GM12878 (cell line): ENCODE data around the gene RPL7A. TPM values are rescaled to one million over a fixed set of nuclear protein-coding genes. Genes with fewer than 3 reads are reported as not detected.

ENCODE experiments used
- ATAC-seq: fragments of 200-7000 bp; cut with Tn5 transposase; 3 replicates; pipeline ENCODE4 v1.9.1; 2020; ENCODE audit warnings: mild to moderate bottlenecking, moderate library complexity
- BruUV-seq: library from RNA; stranded (reverse); fragments of 400-500 nt; replicated peaks from 2 replicates; lab custom pipeline; 2021; lab: Mats Ljungman, UMichigan
- CTCF ChIA-PET: fragments of 300-600 bp; sonication (Branson Sonifier 250); formaldehyde crosslinking; extraction: SDS; loops from one replicate; lab custom pipeline; 2021; ENCODE audit warnings: inconsistent platforms; lab: Yijun Ruan, JAX
- POLR2A ChIA-PET: fragments of 350-600 bp; formaldehyde crosslinking; extraction: SDS; loops from one replicate; lab custom pipeline; 2021; ENCODE audit warnings: inconsistent platforms; lab: Charles Lee
- RAD21 ChIA-PET: fragments of 300-600 bp; sonication (Branson Sonifier 250); formaldehyde crosslinking; loops from one replicate; lab custom pipeline; 2023; ENCODE audit warnings: antibody characterized with exemption; ENCODE audit not compliant: unreplicated experiment; lab: Charles Lee
- SMC1A ChIA-PET: fragments of 300-600 bp; sonication (Branson Sonifier 250); formaldehyde crosslinking; loops from one replicate; lab custom pipeline; 2023; ENCODE audit not compliant: unreplicated experiment, uncharacterized antibody; lab: Charles Lee
- DNase-seq: peaks from one replicate; pipeline ENCODE4 v3.0.0-alpha.2; 2011; ENCODE audit warnings: low read depth, low spot score
- FAIRE-seq: peaks from 3 replicates; lab custom pipeline; 2011; peaks lifted over from hg19 to GRCh38; lab: Jason Lieb, UNC
- H2AFZ ChIP-seq: 2 replicates; pipeline ENCODE4 v1.6.0; 2011; ENCODE audit warnings: low read depth, low read length, control low read depth; ENCODE audit not compliant: control insufficient read depth
- H3K27ac ChIP-seq: 2 replicates; pipeline ENCODE4 v1.5.1; 2011; ENCODE audit warnings: control low read depth; ENCODE audit not compliant: control insufficient read depth, insufficient read depth
- H3K27me3 ChIP-seq, 2 experiments: replicated peaks in 1 of 2; 2 replicates each; pipeline versions ENCODE4 v1.6.0 to v1.6.1; 2011; ENCODE audit warnings: low read length in 1 of 2; ENCODE audit not compliant: control insufficient read depth in 2 of 2, insufficient read depth in 2 of 2
- H3K36me3 ChIP-seq, 2 experiments: 2 replicates each; pipeline ENCODE4 v1.5.1; 2011; ENCODE audit warnings: low read length in 1 of 2; ENCODE audit not compliant: control insufficient read depth in 2 of 2, insufficient read depth in 2 of 2
- H3K4me1 ChIP-seq: 2 replicates; pipeline ENCODE4 v1.6.1; 2011; ENCODE audit warnings: mild to moderate bottlenecking, low read length, moderate library complexity, mixed read lengths; ENCODE audit not compliant: control insufficient read depth, insufficient read depth
- H3K4me2 ChIP-seq: 2 replicates; pipeline ENCODE4 v1.6.0; 2011; ENCODE audit warnings: control low read depth; ENCODE audit not compliant: control insufficient read depth, insufficient read depth
- H3K4me3 ChIP-seq: fragments of 200-600 bp; sonication (generic); 2 replicates; pipeline ENCODE4 v1.5.1; 2016
- H3K79me2 ChIP-seq: 2 replicates; pipeline ENCODE4 v1.6.0; 2011; ENCODE audit warnings: low read length; ENCODE audit not compliant: control insufficient read depth, insufficient read depth
- H3K9ac ChIP-seq: 2 replicates; pipeline ENCODE4 v1.8.0; 2011; ENCODE audit warnings: low read length, control low read depth, mixed read lengths; ENCODE audit not compliant: control insufficient read depth, insufficient read depth
- H3K9me3 ChIP-seq: replicated peaks from 3 replicates; pipeline ENCODE4 v1.5.1; 2011; ENCODE audit warnings: mild to moderate bottlenecking, low read length; ENCODE audit not compliant: control insufficient read depth, insufficient read depth
- H4K20me1 ChIP-seq: 2 replicates; pipeline ENCODE4 v1.6.0; 2011; ENCODE audit not compliant: control insufficient read depth, insufficient read depth
- CTCF ChIP-seq, 3 experiments: IDR thresholded peaks in 2 of 3; conservative IDR thresholded peaks in 1 of 3; 2 replicates each; pipeline ENCODE4 v1.5.1; 2011; ENCODE audit warnings: low read depth in 3 of 3, low read length in 3 of 3, mild to moderate bottlenecking in 3 of 3, control low read depth in 2 of 3, moderate library complexity in 2 of 3, inconsistent platforms in 1 of 3, mixed read lengths in 1 of 3; ENCODE audit not compliant: control insufficient read depth in 2 of 3, insufficient read depth in 1 of 3; ENCODE audit errors: extremely low read depth in 1 of 3
- DPF2 ChIP-seq: fragments of 450-650 bp; IDR thresholded peaks from 2 replicates; pipeline ENCODE4 v1.6.1; 2017; ENCODE audit warnings: mild to moderate bottlenecking
- EP300 ChIP-seq, 2 experiments: fragments of 150-350 bp in 1 of 2; IDR thresholded peaks; 2 replicates each; pipeline ENCODE4 v1.6.1; 2011 to 2012; ENCODE audit warnings: low read depth in 2 of 2, low read length in 2 of 2, borderline replicate concordance in 1 of 2, improper control_type of control experiment in 1 of 2, inconsistent platforms in 1 of 2; ENCODE audit not compliant: control insufficient read depth in 1 of 2
- HSF1 ChIP-seq: fragments of 150-350 bp; IDR thresholded peaks from 2 replicates; pipeline ENCODE4 v1.6.1; 2014; ENCODE audit warnings: mild to moderate bottlenecking, low read depth, low read length
- IKZF1 ChIP-seq: fragments of 450-650 bp; conservative IDR thresholded peaks from 2 replicates; pipeline ENCODE4 v1.6.1; 2017; ENCODE audit warnings: antibody characterized with exemption, mild to moderate bottlenecking
- PAX5 ChIP-seq: IDR thresholded peaks from 2 replicates; pipeline ENCODE4 v1.6.1; 2011; ENCODE audit warnings: low read depth, low read length, borderline replicate concordance
- PBX3 ChIP-seq: IDR thresholded peaks from 2 replicates; pipeline ENCODE4 v1.6.1; 2011; ENCODE audit warnings: mild to moderate bottlenecking, low read depth, low read length, moderate library complexity; ENCODE audit not compliant: insufficient replicate concordance
- PKNOX1 ChIP-seq: fragments of 450-650 bp; IDR thresholded peaks from 2 replicates; pipeline ENCODE4 v1.6.1; 2016; ENCODE audit warnings: mild to moderate bottlenecking
- POU2F2 ChIP-seq: IDR thresholded peaks from 3 replicates; pipeline ENCODE4 v1.6.1; 2011; ENCODE audit warnings: low read depth, mild to moderate bottlenecking, low read length, borderline replicate concordance
- RB1 ChIP-seq: fragments of 450-650 bp; formaldehyde crosslinking; IDR thresholded peaks from 2 replicates; pipeline ENCODE4 v1.6.1; 2017; ENCODE audit warnings: mild to moderate bottlenecking, borderline replicate concordance
- RFX5 ChIP-seq: IDR thresholded peaks from 2 replicates; pipeline ENCODE4 v1.6.1; 2011; ENCODE audit warnings: low read depth, low read length, improper control_type of control experiment
- SREBF1 ChIP-seq: IDR thresholded peaks from 2 replicates; pipeline ENCODE4 v1.6.1; 2012; ENCODE audit warnings: mild to moderate bottlenecking, low read length
- STAT3 ChIP-seq: IDR thresholded peaks from 2 replicates; pipeline ENCODE4 v1.6.1; 2011; ENCODE audit warnings: low read depth, low read length, improper control_type of control experiment
- ZBTB33 ChIP-seq: fragments of 450-650 bp; IDR thresholded peaks from 2 replicates; pipeline ENCODE4 v1.6.1; 2017; ENCODE audit warnings: mild to moderate bottlenecking
- ZNF274 ChIP-seq: IDR thresholded peaks from one replicate; pipeline ENCODE4 v1.8.0; 2011; ENCODE audit not compliant: insufficient read length, insufficient read depth
- WGBS: methylation state at CpG from one replicate; pipeline ENCODE4 v1.1.6; 2016; ENCODE audit warnings: low lambda C conversion rate; ENCODE audit not compliant: insufficient replicate concordance, insufficient coverage; ENCODE audit errors: missing lambda C conversion rate; 5-methylcytosine and 5-hydroxymethylcytosine counted together
- in situ Hi-C: fragments of 300-500 bp; cut with MboI; formaldehyde crosslinking; loops from 9 replicates; pipeline ENCODE4 v1.14.3; 2018; ENCODE audit warnings: mixed read lengths
- intact Hi-C: fragments of 100-400 bp; cut with micrococcal nuclease; formaldehyde crosslinking; loops from one replicate; pipeline ENCODE4 v1.14.2; 2022; ENCODE audit not compliant: unreplicated experiment
- polyA plus RNA-seq, 11 experiments: library from polyadenylated mRNA; depleted of rRNA in 4 of 11; unstranded in 6 of 11; stranded (reverse) in 5 of 11; fragments of >200 nt; fragmentation: Nextera tagmentation in 4 of 11; fragmentation: Illumina TruSeq in 1 of 11; extraction: Ambion mirVana in 4 of 11; extraction: Trizol in 1 of 11; gene quantifications; 1 replicate in 1 of 11; 2 replicates in 10 of 11; pipeline versions ENCODE4 v1.2.1 to v1.2.3, GENCODE V29; 2011 to 2016; ENCODE audit warnings: inconsistent platforms in 2 of 11, missing spikeins in 2 of 11, low read depth in 1 of 11
- total RNA-seq, 4 experiments: library from RNA; depleted of rRNA in 3 of 4; stranded (reverse); fragments of >200 nt in 3 of 4; fragmentation: Illumina TruSeq in 1 of 4; extraction: Trizol in 1 of 4; gene quantifications; 2 replicates each; pipeline versions ENCODE4 v1.2.1 to v1.2.3, GENCODE V29; 2013 to 2021

RPL7A gene
- total and polyA plus RNA-seq, 10 of the 15 experiments (the other 5 are each of a cell fraction or from before 2014, with no cell fraction given), result 917 to 5,193 (median 3,326) TPM

GRCh38 chr9:133321411-133321935 lies 26.5 kb upstream of the RPL7A start:
- RAD21 ChIA-PET, result no interaction called here
- Histone ChIP-seq H3K27ac (no peak overlapping the region), H2AFZ (no peak overlapping the region), H3K4me3 (no peak overlapping the region), H3K36me3 (no peaks in the 10 kb centered on the region), H3K9ac (no peak overlapping the region), H3K9me3 (no peaks in the 10 kb centered on the region; the same call in 2 of the 3 replicates), H3K4me2 (no peak overlapping the region), H3K27me3 (no peaks in the 10 kb centered on the region), H4K20me1 (no peaks in the 10 kb centered on the region), H3K4me1 (no peaks in the 10 kb centered on the region), H3K79me2 (no peaks in the 10 kb centered on the region)
- DNase-seq, result no peak
- no peak for ATAC-seq
- FAIRE-seq, result no peak
- no TSS peak for BruUV-seq
- CTCF ChIA-PET, result no interaction called here
- POLR2A ChIA-PET, result no interaction called here
- SMC1A ChIA-PET, result no interaction called here
- intact Hi-C loops, result loop anchor here (10.0 kb wide), 1 partner anchor 137 kb away; no protein-coding TSS in a partner anchor
- 35% methylated on average over 13 of the region's 13 CpGs for WGBS
- in situ Hi-C loops, result no loop called here
- TF ChIP-seq ZNF274, result no peak
- TF ChIP-seq SREBF1, result no peak
- no peak for TF ChIP-seq HSF1
- TF ChIP-seq DPF2, result no peak
- TF ChIP-seq PBX3, result no peak
- TF ChIP-seq POU2F2, result no peak
- no peak for TF ChIP-seq PAX5
- TF ChIP-seq ZBTB33, result no peak
- no peak for TF ChIP-seq CTCF (IDR thresholded peaks at IDR 0.05 in 2 of 3, conservative IDR thresholded peaks at IDR 0.05 in 1 of 3; ENCODE audit: control insufficient read depth in 2 of 3, extremely low read depth in 1 of 3, insufficient read depth in 1 of 3, low read depth in 3 of 3, low read length in 3 of 3)
- TF ChIP-seq STAT3, result no peak
- no peak for TF ChIP-seq IKZF1
- no peak for TF ChIP-seq RB1
- TF ChIP-seq PKNOX1, result no peak
- TF ChIP-seq RFX5, result no peak
- TF ChIP-seq EP300 (IDR thresholded peaks at IDR 0.05; ENCODE audit: borderline replicate concordance in 1 of 2, control insufficient read depth in 1 of 2, low read depth in 2 of 2, low read length in 2 of 2), result no peak
